HEK293T (cell line): ENCODE data around the gene RAB31.

Source experiments
- ARNT ChIP-seq: fragments of 450-650 bp; IDR thresholded peaks from 2 replicates; pipeline ENCODE4 v1.6.1; 2017; ENCODE audit warnings: mild to moderate bottlenecking
- BHLHE40 ChIP-seq: fragments of 450-650 bp; IDR thresholded peaks from 2 replicates; pipeline ENCODE4 v1.6.1; 2016; ENCODE audit warnings: mild to moderate bottlenecking, moderate library complexity, borderline replicate concordance
- FOXA1 ChIP-seq: fragments of 450-650 bp; IDR thresholded peaks from 2 replicates; pipeline ENCODE4 v1.6.1; 2016; ENCODE audit warnings: mild to moderate bottlenecking
- FOXK2 ChIP-seq: fragments of 450-650 bp; IDR thresholded peaks from 2 replicates; pipeline ENCODE4 v1.6.1; 2016; ENCODE audit warnings: mild to moderate bottlenecking
- FOXM1 ChIP-seq: fragments of 450-650 bp; IDR thresholded peaks from 2 replicates; pipeline ENCODE4 v1.6.1; 2017; ENCODE audit warnings: mild to moderate bottlenecking, borderline replicate concordance
- HDGF ChIP-seq: fragments of 450-650 bp; IDR thresholded peaks from 2 replicates; pipeline ENCODE4 v1.6.1; 2017; ENCODE audit warnings: antibody characterized with exemption, borderline replicate concordance
- LEF1 ChIP-seq: fragments of 450-650 bp; IDR thresholded peaks from 2 replicates; pipeline ENCODE4 v1.6.1; 2017; ENCODE audit warnings: mild to moderate bottlenecking, borderline replicate concordance
- NFRKB ChIP-seq: fragments of 450-650 bp; IDR thresholded peaks from 2 replicates; pipeline ENCODE4 v1.6.1; 2016; ENCODE audit warnings: mild to moderate bottlenecking, moderate library complexity
- SP1 ChIP-seq: fragments of 450-650 bp; IDR thresholded peaks from 2 replicates; pipeline ENCODE4 v1.6.1; 2017

DNA sequence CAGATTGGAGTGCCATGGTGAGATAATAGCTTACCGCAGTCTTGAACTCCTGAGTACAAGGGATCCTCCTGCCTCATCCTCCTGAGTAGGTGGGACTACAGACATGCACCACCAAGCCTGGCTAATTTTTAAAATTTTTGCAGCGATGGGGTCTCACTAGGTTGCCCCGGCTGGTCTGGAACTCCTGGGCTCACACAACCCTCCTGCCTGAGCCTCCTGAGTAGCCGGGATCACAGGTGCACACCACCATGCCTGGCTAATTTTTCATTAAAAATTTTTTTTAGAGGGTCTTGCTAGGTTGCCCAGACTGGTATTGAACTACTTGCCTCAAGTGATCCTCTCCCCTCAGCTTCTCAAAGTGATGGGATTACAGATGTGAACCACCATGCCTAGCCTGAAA, 27.8 kb downstream of the RAB31 start:
- no peak for TF ChIP-seq BHLHE40
- TF ChIP-seq NFRKB = no peak
- no peak for TF ChIP-seq FOXM1
- no peak for TF ChIP-seq SP1
- TF ChIP-seq FOXK2 = no peak
- no peak for TF ChIP-seq LEF1
- no peak for TF ChIP-seq HDGF
- TF ChIP-seq ARNT = no peak
- no peak for TF ChIP-seq FOXA1
